GM10248 (cell line): Measurements from ENCODE around the gene POLR2L.
A peak's percentile ranks its signal among the peaks of the same experiment; 100 is the strongest.

Source experiments
- CTCF ChIA-PET: fragments of 300-600 bp; sonication (Branson Sonifier 250); formaldehyde crosslinking; extraction: SDS; loops from one replicate; lab custom pipeline; 2021; ENCODE audit warnings: antibody characterized with exemption; lab: Yijun Ruan, JAX
- POLR2A ChIA-PET: fragments of 350-650 bp; sonication (Branson Sonifier 250); formaldehyde crosslinking; extraction: SDS; loops from one replicate; lab custom pipeline; 2020; ENCODE audit warnings: antibody characterized with exemption; lab: Yijun Ruan, JAX
- DNase-seq: peaks from one replicate; pipeline ENCODE4 v3.0.0; 2012; ENCODE audit errors: extremely low spot score
- TF ChIP-seq, protein P1 (sequence below): IDR thresholded peaks from 2 replicates; pipeline ENCODE4 v1.5.1; 2012; ENCODE audit warnings: mild to moderate bottlenecking, low read depth; ENCODE audit errors: extremely low read depth, missing control alignments, control extremely low read depth

The POLR2L gene

GRCh38 chr11:811446-812245 is 30.7 kb downstream of the POLR2L start:
- POLR2A ChIA-PET, result no interaction called here
- TF ChIP-seq, protein P1, sequence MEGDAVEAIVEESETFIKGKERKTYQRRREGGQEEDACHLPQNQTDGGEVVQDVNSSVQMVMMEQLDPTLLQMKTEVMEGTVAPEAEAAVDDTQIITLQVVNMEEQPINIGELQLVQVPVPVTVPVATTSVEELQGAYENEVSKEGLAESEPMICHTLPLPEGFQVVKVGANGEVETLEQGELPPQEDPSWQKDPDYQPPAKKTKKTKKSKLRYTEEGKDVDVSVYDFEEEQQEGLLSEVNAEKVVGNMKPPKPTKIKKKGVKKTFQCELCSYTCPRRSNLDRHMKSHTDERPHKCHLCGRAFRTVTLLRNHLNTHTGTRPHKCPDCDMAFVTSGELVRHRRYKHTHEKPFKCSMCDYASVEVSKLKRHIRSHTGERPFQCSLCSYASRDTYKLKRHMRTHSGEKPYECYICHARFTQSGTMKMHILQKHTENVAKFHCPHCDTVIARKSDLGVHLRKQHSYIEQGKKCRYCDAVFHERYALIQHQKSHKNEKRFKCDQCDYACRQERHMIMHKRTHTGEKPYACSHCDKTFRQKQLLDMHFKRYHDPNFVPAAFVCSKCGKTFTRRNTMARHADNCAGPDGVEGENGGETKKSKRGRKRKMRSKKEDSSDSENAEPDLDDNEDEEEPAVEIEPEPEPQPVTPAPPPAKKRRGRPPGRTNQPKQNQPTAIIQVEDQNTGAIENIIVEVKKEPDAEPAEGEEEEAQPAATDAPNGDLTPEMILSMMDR, result no peak
- no peak for DNase-seq
- CTCF ChIA-PET, result interaction anchor here (0.6 to 1.9 kb wide), 5 partner anchors 8 to 1720 kb away, joined by 3 to 8 read pairs (median 3); partner anchors contain the start of genes PNPLA2, POLR2L and TSPAN4

DNA sequence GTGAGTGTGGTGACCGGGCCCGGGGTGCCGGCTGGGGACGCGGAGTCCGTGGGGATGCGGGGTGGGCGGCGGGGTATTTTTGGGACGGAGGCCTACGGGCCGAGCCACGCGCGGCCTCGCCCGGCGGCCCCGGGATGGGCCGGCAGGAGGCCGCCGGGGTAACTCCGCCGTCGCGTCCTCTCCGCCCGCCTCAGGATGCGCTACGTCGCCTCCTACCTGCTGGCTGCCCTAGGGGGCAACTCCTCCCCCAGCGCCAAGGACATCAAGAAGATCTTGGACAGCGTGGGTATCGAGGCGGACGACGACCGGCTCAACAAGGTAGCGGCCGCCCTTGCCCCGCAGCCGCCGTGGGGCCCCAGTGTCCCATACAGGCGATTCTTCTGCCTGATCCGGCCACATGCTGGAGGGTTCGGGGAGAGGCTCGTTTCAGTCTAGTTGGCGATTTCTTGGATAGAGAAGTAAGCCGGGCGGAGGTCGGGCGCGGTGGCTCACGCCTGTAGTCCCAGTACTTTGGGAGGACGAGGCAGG is 32.2 kb downstream of the POLR2L start:
- TF ChIP-seq, protein P1, result no peak
- CTCF ChIA-PET, result interaction anchor here (1.9 to 2.0 kb wide), 2 partner anchors 9 to 11 kb away, joined by 6 to 8 read pairs; partner anchors contain the start of gene PNPLA2
- DNase-seq, result no peak
- POLR2A ChIA-PET, result interaction anchor here (1.0 to 1.6 kb wide), 2 partner anchors 9 kb away, joined by 8 to 13 read pairs; partner anchors contain the start of gene PNPLA2

DNA sequence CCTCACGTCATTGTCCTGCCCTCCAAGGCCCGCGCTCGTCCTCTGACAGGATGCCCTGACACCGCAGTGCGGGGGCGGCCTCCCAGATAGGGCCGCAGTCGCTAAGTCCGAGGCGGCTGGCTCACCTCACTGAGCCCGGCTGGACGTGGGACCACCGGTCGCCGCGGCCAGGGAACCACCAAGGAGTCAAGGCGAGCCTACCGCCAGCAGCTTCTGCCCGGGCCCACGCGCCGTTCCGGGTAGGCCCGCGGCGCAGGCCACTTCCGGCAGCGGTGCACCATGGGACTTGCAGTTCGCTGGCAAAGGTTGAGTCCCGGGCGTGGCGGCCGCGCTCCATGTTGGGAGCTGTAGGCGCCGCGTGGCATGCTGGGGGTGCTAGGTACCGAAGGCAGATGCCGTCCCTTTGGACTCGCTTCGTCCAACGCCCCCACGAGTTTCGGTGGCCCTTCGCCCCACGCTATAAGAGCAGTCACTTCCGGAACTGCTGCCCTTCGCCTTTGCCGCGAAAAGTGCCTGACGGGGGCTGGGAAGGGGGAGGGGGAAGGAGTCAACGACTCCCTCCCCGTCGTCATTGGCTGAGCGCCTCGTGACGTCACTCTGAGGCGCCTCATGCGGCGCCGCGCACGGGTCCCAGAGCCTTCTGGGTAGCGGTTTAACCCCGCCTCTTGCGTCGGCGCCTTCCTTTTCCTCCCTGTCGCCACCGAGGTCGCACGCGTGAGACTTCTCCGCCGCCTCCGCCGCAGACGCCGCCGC is 32.9 kb downstream of the POLR2L start, which contains the start of gene RPLP2:
Gene RPLP2 (plus strand): TSS at position 681 of the 753 bp plus-strand sequence. CDS start 268 bp downstream, outside the sequence.
- peak; percentile 97 for DNase-seq
- ChIA-PET CTCF (interaction anchor here (1.6 to 2.0 kb wide), 3 partner anchors 10 to 22 kb away, joined by 3 to 10 read pairs (median 6); no protein-coding TSS in a partner anchor), POLR2A (interaction anchor here (0.8 to 1.6 kb wide), 3 partner anchors 10 to 21 kb away, joined by 3 to 13 read pairs (median 3); partner anchors contain the start of gene PNPLA2)
- TF ChIP-seq, protein P1, result no peak

DNA sequence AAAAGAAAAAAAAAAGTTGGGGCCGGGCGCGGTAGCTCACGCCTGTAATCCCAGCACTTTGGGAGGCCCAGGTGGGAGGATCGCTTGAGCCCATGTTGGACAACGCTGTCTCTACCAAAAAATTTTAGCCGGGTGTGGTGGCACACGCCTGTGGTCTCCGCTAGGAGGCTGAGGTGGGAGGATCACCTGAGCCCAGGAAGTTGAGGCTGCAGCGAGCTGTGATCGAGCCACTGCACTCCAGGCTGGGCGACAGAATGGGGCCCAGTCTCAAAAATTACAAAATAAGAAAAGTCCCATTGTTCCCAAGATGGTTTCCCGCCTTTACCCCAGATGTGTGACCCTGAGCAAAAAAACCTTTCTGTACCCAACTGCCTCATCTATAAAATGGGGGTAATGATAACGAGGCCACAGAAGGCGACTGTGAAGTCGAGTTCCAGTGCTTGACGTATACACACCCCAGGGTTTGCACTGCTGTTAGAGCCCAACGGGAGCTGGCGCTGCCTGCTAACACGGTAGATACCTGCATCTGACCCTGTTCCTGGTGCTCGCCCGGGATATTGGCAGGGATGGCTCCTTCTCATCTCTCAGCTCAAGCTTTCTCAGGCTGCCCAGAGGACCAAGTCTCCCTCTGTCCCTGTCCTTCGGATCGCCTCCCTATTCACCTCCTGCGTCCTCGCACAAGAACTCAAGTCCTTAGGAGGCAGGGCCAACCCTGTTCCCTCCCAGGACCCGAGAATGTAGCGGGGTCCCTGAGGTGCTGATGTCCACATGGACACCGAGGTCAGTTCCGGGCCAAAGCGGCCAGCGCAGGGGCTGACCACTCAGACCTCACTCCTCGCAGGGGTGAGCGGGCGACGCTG is 33.7 kb downstream of the POLR2L start:
- ChIA-PET CTCF (interaction anchor here (1.6 to 2.0 kb wide), 3 partner anchors 10 to 23 kb away, joined by 3 to 10 read pairs (median 6); no protein-coding TSS in a partner anchor), POLR2A (interaction anchor here (0.8 to 1.6 kb wide), 3 partner anchors 11 to 21 kb away, joined by 3 to 13 read pairs (median 3); partner anchors contain the start of gene PNPLA2)
- TF ChIP-seq, protein P1, result no peak
- no peak for DNase-seq

DNA sequence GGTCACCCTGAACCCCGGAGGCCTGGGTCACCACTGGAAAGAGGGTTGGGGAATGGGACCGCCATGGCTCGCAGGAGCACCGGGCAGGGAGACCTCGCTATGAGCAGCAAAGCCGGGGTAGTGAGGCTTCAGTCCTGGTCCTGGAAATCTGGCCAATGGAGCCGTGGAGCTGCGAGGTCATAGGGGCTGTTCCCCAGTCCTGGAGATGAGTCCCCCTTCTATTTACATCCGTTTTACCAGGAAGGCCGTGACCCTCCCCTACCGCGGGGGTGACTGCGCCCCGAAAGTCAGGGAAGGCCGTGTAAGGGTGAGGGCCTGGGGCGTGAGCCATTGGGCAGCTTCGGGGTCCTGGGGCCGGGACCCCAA is 37.7 kb downstream of the POLR2L start:
- TF ChIP-seq, protein P1, result no peak
- POLR2A ChIA-PET, result interaction anchor here (1.2 kb wide), 1 partner anchor 15 kb away, joined by 4 read pairs; no protein-coding TSS in a partner anchor
- CTCF ChIA-PET, result interaction anchor here (1.1 kb wide), 1 partner anchor 19 kb away, joined by 5 read pairs; no protein-coding TSS in a partner anchor
- DNase-seq, result no peak
